Neural cell (in vitro differentiated cells): ENCODE results near the gene CFL1. TPM values are rescaled to one million over a fixed set of nuclear protein-coding genes. Genes with fewer than 3 reads are reported as not detected.

ENCODE experiments used
- H2AFZ ChIP-seq: fragments of 200-600, 300-800 bp; sonication (generic), shearing (Covaris generic); 2 replicates; pipeline ENCODE4 v1.6.0; 2014; ENCODE audit warnings: low read depth, mild to moderate bottlenecking, antibody characterized with exemption, low read length, moderate library complexity
- H3F3A ChIP-seq: fragments of 200-600 bp; shearing (Covaris generic); 2 replicates; pipeline ENCODE4 v1.6.1; 2016; ENCODE audit warnings: mild to moderate bottlenecking, moderate library complexity, mixed read lengths, antibody characterized with exemption, low read length; ENCODE audit not compliant: insufficient read depth, poor library complexity, severe bottlenecking
- H3K27ac ChIP-seq: fragments of 200-600, 300-800 bp; sonication (generic), shearing (Covaris generic); 2 replicates; pipeline ENCODE4 v1.5.1; 2014; ENCODE audit warnings: mild to moderate bottlenecking, low read length, moderate library complexity
- H3K27me3 ChIP-seq: fragments of 300-800, 200-600 bp; sonication (generic), shearing (Covaris generic); 2 replicates; pipeline ENCODE4 v1.6.0; 2014; ENCODE audit warnings: mild to moderate bottlenecking, low read depth, low read length, moderate library complexity; ENCODE audit not compliant: insufficient read depth
- H3K36me3 ChIP-seq: fragments of 300-800, 200-600 bp; sonication (generic), shearing (Covaris generic); 2 replicates; pipeline ENCODE4 v1.5.1; 2014; ENCODE audit warnings: mild to moderate bottlenecking, antibody characterized with exemption, low read length, moderate library complexity; ENCODE audit not compliant: insufficient read depth
- H3K4me2 ChIP-seq: fragments of 300-800, 200-600 bp; sonication (generic), shearing (Covaris generic); 2 replicates; pipeline ENCODE4 v1.6.0; 2014; ENCODE audit warnings: mild to moderate bottlenecking, low read length
- H3K4me3 ChIP-seq: fragments of 300-800, 200-600 bp; sonication (generic), shearing (Covaris generic); 2 replicates; pipeline ENCODE4 v1.5.1; 2014; ENCODE audit warnings: mild to moderate bottlenecking, low read length, moderate library complexity
- H3K79me2 ChIP-seq: fragments of 200-600 bp; shearing (Covaris generic); replicated peaks from 2 replicates; pipeline ENCODE4 v1.6.0; 2014; ENCODE audit warnings: mild to moderate bottlenecking, low read length, moderate library complexity; ENCODE audit not compliant: insufficient read depth
- H3K9ac ChIP-seq: fragments of 300-800, 200-600 bp; sonication (generic), shearing (Covaris generic); 2 replicates; pipeline ENCODE4 v1.6.1; 2016; ENCODE audit warnings: mild to moderate bottlenecking, low read length, mixed read lengths
- H3K9me2 ChIP-seq: fragments of 200-600 bp; shearing (Covaris generic); 2 replicates; pipeline ENCODE4 v1.6.1; 2016; ENCODE audit warnings: mild to moderate bottlenecking, low read length, mixed read lengths; ENCODE audit not compliant: insufficient read depth
- H3K9me3 ChIP-seq: fragments of 200-600, 300-800 bp; sonication (generic), shearing (Covaris generic); 2 replicates; pipeline ENCODE4 v1.6.1; 2016; ENCODE audit warnings: mild to moderate bottlenecking, mixed run types, low read length, moderate library complexity, mixed read lengths
- H4K20me1 ChIP-seq: fragments of 200-600 bp; shearing (Covaris generic); 2 replicates; pipeline ENCODE4 v1.6.1; 2016; ENCODE audit warnings: mild to moderate bottlenecking, mixed run types; ENCODE audit not compliant: insufficient read depth
- EZH2 ChIP-seq: fragments of 200-600, 300-800 bp; shearing (Covaris generic), sonication (generic); IDR thresholded peaks from 2 replicates; pipeline ENCODE4 v1.6.1; 2014; ENCODE audit warnings: antibody characterized with exemption, low read length, borderline replicate concordance, mild to moderate bottlenecking; ENCODE audit not compliant: insufficient read depth, poor library complexity, severe bottlenecking
- MXI1 ChIP-seq: fragments of 450-650 bp; conservative IDR thresholded peaks from 2 replicates; pipeline ENCODE4 v1.6.1; 2014; ENCODE audit warnings: antibody characterized with exemption, mild to moderate bottlenecking; ENCODE audit not compliant: poor library complexity, severe bottlenecking
- POLR2AphosphoS5 ChIP-seq: IDR thresholded peaks from 2 replicates; pipeline ENCODE4 v1.6.1; 2012
- RAD21 ChIP-seq: fragments of 450-650 bp; conservative IDR thresholded peaks from 2 replicates; pipeline ENCODE4 v1.6.1; 2014; ENCODE audit warnings: antibody characterized with exemption, mild to moderate bottlenecking, moderate library complexity
- SMC3 ChIP-seq: fragments of 450-650 bp; conservative IDR thresholded peaks from 2 replicates; pipeline ENCODE4 v1.6.1; 2014; ENCODE audit warnings: antibody characterized with exemption, mild to moderate bottlenecking, moderate library complexity; ENCODE audit not compliant: poor library complexity
- TAF1 ChIP-seq: IDR thresholded peaks from 2 replicates; pipeline ENCODE4 v1.6.1; 2012; ENCODE audit warnings: low read depth
- polyA plus RNA-seq: library from polyadenylated mRNA; depleted of rRNA; stranded (reverse); fragments of >200 nt; gene quantifications from 2 replicates; pipeline ENCODE4 v1.2.3, GENCODE V29; 2014
- TF ChIP-seq, protein P1 (sequence below): IDR thresholded peaks from 2 replicates; pipeline ENCODE4 v1.6.1; 2012; ENCODE audit warnings: borderline replicate concordance

The CFL1 gene
- polyA plus RNA-seq, 1 donor from 2014 or later = 1,633 TPM

DNA sequence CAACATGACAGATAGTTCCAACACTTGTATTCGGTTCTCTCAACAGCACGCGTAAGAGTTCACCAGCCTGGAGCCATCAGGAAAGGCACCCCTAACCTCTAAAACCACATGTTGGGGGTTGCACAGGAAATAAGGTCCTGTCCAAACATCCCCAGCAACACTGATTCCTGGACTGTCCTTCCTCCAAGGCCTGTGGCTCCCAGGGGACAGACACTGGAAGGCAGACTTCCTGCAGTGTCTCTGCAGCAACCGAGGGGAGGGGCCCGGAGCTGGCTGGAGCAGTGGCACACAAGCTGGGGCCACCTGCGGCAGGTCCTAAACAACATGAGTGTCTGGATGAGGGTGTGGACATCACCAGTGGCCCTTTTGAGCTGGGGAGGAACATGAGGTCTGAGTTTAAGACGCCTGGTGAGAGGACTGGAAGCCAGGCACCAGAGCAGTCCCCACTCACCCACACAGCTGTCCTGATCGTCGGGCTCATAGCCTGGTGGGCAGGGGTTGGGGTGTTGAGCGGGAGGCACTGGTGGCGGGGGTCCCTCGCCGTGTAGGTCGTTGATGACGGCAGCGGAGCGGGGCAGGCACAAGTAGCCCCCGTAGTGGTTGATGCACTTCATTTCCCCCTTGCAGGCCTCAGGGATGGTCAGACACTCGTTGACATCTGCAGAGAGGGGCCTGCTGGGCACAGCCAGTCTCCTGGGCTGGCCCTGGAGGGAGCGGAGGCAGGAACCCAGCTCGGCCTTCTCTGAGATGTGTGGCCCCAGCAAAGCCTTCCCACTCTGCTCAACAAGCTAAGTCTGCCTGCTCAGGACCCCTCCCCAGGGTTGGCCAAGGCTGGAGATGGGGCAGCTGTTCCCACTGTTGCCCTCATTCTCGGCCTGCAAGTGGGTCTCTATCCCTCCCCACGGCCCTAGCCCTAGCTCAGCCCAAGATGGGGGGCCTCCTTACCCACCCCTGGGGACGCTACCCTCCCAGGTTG lies 13.0 kb upstream of the CFL1 start:
- H3K36me3 ChIP-seq = no peaks in the 10 kb centered on the region
- no peak overlapping the region for H3K4me3 ChIP-seq
- H3K9me3 ChIP-seq = no peaks in the 10 kb centered on the region
- no peak overlapping the region for H3K9ac ChIP-seq
- H4K20me1 ChIP-seq = no peaks in the 10 kb centered on the region
- H2AFZ ChIP-seq = no peak overlapping the region
- peaks cover 11% of the 10 kb centered on the region for H3K27me3 ChIP-seq
- no peak overlapping the region for H3K27ac ChIP-seq
- H3F3A ChIP-seq = no peaks in the 10 kb centered on the region
- no peak overlapping the region for H3K4me2 ChIP-seq
- no peak for TF ChIP-seq SMC3
- TF ChIP-seq MXI1 = no peak
- TF ChIP-seq, protein P1, sequence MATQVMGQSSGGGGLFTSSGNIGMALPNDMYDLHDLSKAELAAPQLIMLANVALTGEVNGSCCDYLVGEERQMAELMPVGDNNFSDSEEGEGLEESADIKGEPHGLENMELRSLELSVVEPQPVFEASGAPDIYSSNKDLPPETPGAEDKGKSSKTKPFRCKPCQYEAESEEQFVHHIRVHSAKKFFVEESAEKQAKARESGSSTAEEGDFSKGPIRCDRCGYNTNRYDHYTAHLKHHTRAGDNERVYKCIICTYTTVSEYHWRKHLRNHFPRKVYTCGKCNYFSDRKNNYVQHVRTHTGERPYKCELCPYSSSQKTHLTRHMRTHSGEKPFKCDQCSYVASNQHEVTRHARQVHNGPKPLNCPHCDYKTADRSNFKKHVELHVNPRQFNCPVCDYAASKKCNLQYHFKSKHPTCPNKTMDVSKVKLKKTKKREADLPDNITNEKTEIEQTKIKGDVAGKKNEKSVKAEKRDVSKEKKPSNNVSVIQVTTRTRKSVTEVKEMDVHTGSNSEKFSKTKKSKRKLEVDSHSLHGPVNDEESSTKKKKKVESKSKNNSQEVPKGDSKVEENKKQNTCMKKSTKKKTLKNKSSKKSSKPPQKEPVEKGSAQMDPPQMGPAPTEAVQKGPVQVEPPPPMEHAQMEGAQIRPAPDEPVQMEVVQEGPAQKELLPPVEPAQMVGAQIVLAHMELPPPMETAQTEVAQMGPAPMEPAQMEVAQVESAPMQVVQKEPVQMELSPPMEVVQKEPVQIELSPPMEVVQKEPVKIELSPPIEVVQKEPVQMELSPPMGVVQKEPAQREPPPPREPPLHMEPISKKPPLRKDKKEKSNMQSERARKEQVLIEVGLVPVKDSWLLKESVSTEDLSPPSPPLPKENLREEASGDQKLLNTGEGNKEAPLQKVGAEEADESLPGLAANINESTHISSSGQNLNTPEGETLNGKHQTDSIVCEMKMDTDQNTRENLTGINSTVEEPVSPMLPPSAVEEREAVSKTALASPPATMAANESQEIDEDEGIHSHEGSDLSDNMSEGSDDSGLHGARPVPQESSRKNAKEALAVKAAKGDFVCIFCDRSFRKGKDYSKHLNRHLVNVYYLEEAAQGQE = no peak
- TF ChIP-seq TAF1 = no peak
- no peak for TF ChIP-seq EZH2
- no peaks in the 10 kb centered on the region for H3K79me2 ChIP-seq
- H3K9me2 ChIP-seq = no peaks in the 10 kb centered on the region

DNA sequence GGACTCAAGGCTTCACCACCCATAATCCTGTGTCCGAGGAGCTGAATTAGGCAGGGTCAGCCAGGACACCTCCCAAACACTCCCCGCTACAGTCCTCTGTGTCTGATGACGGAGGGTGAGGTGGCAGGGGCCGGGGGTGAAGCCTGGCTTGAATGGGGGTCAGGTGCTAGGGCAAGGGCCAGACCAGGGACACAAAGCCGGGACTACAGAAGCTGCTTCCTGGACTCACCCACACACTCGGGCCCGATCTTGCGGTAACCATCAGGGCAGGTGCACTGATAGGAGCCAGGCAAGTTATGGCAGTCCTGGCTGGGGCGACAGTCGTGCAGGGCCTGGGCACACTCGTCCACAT lies 12.3 kb upstream of the CFL1 start:
- H3K9me2 ChIP-seq = no peaks in the 10 kb centered on the region
- TF ChIP-seq POLR2AphosphoS5 (peak; percentile 11), TAF1 (no peak)
- H3K79me2 ChIP-seq = no peaks in the 10 kb centered on the region
- no peak overlapping the region for H2AFZ ChIP-seq
- no peaks in the 10 kb centered on the region for H3K36me3 ChIP-seq
- H3K27me3 ChIP-seq = peaks cover 11% of the 10 kb centered on the region
- no peak overlapping the region for H3K27ac ChIP-seq
- no peak overlapping the region for H3K4me2 ChIP-seq
- no peaks in the 10 kb centered on the region for H4K20me1 ChIP-seq
- no peaks in the 10 kb centered on the region for H3K9me3 ChIP-seq
- no peaks in the 10 kb centered on the region for H3F3A ChIP-seq
- no peak overlapping the region for H3K4me3 ChIP-seq
- no peak overlapping the region for H3K9ac ChIP-seq

DNA sequence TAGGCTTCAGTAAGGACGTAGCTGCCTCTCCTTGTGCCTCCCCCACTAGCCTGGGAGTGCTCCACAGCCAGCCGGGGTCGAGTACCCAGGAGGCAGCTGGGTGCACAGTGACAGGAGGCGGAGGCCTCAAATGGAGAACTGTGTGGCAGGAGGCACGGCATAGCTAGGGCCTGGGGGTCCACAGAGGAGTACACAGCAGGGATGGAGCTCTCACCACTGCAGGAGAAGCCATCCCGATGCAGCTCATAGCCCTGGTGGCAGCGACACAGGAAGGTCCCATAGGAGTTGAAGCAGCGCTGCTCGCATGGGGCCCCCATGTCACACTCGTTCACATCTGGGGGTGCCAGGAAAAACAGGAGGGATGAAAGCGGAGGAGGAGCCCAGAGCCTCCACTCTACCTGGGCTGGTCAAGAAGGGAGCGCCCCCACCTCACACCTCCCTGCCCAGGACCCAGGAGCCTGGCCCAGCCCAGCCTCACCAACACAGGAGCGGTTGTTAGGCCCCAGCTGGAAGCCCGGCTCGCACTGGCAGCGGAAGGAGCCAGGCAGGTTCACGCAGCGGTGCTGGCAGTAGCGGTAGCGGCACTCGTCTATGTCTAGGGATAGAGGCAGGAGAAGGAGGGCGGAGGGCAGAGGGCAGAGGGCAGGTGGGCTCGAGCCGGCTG lies 11.8 kb upstream of the CFL1 start:
- no peaks in the 10 kb centered on the region for H3F3A ChIP-seq
- H3K4me2 ChIP-seq = no peak overlapping the region
- no peaks in the 10 kb centered on the region for H3K79me2 ChIP-seq
- H2AFZ ChIP-seq = no peak overlapping the region
- no peak overlapping the region for H3K27ac ChIP-seq
- H3K36me3 ChIP-seq = no peaks in the 10 kb centered on the region
- H4K20me1 ChIP-seq = no peaks in the 10 kb centered on the region
- peaks cover 11% of the 10 kb centered on the region for H3K27me3 ChIP-seq
- H3K9ac ChIP-seq = no peak overlapping the region
- no peak for TF ChIP-seq RAD21
- TF ChIP-seq TAF1 = no peak
- no peak for TF ChIP-seq EZH2
- TF ChIP-seq MXI1 = no peak
- TF ChIP-seq POLR2AphosphoS5 = peak; percentile 18
- no peaks in the 10 kb centered on the region for H3K9me2 ChIP-seq
- no peak overlapping the region for H3K4me3 ChIP-seq
- H3K9me3 ChIP-seq = no peaks in the 10 kb centered on the region
